ENCODE results near the gene SEMA4G. TPM values are rescaled to one million over a fixed set of nuclear protein-coding genes. Genes with fewer than 3 reads are reported as not detected.
A peak's percentile ranks its signal among the peaks of the same experiment; 100 is the strongest.
"Not testable (repeated sequence)": the region's sequence is repeated elsewhere in the genome, so short reads cannot be mapped to it uniquely, and the experiment has no call there.

Gene SEMA4G
- total RNA-seq, 1 donor from 2014 or later: 0.86 TPM

DNA sequence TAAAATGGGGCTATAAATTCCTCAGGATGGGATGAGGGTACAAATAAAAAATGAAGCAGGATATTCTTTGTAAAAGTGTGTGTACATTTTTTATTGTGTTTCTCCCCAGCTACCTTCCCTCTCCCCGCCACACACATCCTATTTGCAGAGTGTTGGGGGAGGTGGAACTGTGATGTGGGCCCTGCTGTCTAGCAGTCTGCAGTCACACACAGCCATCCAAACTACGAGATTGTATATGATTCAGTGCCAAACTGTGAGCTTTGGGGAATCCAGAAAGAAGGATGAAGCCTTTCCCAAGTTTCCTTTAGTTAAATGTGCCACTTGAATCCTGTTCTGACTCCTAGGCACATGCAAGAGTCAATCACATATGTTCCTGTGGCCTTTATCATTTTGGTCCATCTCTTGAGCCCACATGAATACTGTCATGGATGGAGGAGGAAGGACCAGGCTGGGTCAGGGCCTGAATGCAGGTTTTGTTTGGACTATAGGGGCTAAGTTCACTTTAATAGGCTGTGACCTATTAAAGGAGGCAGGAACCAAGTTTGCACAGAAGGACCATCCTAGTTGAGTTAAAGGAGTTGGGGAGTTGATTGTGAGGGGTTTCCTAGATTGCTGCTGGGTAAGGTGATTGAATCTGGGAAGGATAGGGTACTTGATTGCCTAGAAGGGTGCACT lies 1.1 kb upstream of the SEMA4G start:
- intact Hi-C loops (cut with DNase I): no loop called here
- ATAC-seq (ENCODE audit: poor library complexity) (no peak), DNase-seq (no peak)

DNA sequence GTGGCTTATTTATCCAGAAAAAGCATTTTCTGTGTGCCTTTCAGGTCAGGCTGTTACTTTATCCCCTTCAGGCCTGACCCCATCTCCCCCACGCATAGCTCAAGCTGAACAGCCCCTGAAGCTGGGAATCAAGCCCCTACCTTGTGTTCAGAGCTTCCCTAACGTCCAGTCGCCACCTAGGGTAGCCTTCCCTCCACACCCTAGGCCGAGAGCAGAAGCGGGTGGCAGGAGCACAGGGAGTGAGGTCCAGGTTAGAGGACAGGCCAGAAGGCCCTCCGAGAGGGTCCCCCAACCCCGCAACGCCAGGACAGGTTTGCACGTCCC lies 479 bp upstream of the SEMA4G start:
- ATAC-seq (ENCODE audit: poor library complexity) (peak; percentile 33), DNase-seq (no peak)
- intact Hi-C loops (cut with DNase I): no loop called here

DNA sequence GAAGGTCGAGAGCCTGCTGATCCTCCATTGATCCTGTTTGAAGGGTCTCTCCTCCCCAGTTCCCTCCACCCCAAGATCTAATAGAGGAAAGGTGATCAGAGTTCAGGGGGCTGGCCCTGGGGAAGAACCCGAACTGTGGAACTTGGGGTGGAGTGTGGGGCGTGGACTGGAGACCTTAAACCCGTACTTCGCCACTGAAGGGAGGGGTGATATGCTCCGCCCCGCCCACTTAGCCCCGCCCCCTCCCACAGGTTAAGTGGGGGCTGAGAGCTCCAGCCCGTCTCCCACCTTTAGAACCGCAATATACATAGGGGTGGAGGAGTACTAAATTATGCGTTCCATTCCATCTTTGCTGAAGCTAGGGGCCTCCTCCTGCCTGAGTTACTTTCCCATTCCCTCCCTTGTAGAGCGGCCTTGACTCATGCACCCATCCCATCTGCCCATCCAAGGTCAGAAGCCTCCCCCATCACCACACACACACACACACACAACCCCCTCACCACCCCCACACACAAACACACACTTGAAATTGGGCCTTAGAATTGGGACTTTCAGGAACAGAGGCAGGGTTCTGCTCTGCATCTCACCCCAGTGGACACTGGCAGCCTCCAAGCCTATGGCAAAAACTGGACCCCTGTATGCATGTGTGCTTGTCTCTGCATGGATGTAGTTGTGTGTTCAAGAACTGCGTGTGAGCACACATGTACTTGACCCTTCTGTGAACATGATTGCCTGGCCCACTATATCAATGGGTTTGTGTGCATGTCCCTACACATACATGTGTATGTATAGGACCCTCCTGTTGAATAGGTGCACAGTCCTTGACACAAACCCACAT lies 991 bp downstream of the SEMA4G start:
- intact Hi-C loops (cut with DNase I): no loop called here
- peak; percentile 45 for ATAC-seq (ENCODE audit: poor library complexity)
- DNase-seq: no peak

DNA sequence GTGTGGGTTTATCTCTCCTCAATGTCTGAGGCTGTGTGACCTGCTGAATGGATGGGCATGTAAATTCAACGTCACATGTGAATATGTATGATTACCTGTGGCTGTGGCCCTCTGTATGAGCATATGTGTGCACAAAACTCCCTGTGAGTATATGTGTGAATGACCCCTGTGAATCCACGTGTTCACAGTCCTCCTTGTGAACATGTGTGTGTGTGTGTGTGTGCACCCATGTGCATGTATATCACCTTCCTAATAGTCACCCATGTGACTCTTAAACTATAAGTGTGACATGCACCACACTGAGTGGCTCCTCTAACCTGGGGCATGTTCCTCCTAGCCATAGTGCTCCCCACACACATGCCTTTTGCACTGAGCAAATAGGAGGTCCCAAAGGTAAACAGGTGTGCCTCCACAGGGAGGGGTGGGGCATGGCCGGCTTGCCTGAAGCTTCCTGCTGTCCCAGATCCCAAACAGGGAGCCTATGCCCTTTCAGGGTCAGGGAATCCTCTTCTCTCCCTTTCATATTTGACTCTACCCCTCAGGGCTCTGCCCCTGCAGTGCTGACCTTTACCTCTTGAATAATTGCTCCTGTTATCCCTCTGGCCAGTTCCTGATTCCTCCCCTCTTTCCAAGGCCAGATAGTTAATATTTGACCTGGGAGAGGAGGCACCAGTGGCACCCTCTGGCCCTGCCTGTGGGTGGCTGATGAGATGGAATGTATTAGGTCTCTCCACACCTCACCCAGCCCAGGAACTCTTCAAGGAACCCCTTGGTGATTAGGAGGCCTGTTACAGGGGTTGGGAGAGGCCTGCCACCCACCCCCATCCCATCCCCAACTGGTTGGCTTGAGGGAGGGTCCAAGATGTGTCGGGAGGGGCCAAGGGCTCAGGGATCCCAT lies 1.9 kb downstream of the SEMA4G start:
- no peak for DNase-seq
- intact Hi-C loops (cut with DNase I): no loop called here
- ATAC-seq (ENCODE audit: poor library complexity): no peak

DNA sequence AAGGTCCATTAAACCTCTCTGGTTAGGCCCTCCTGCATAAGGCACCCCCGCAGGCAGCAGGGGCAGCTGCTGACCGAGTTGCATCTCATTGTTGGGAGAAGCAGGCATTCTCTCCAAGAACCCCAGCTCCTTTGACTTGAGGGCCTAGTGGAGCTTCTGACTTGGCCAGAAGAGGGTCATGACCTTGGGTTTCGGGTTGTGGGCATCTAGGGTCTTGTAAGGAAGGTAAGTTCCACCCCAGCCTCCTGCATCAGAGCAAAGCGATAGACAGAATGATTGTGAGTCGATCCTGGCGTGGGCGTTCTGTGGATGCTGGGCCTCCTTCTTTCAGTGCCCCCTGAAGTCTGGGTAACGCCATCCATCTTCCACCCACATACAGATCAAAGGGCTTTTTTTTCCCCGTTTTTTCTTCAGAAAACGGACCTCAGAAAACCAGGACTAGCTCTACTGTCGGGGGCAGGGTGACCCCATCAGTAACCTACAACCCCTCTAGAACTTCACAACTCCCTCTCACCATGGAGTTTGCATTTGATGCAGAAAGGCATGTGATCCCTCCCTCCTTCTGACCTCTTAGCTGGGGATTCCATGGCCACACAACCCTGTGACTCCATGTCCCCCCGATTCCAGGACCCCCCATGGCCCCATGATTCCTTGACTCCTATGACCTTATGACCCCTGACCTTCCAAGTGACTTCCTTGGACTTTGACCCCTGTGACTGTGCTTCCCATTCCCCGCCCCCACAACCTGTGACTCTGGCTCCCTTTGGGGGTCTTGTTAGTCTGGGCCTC lies 3.0 kb downstream of the SEMA4G start:
- ATAC-seq (ENCODE audit: poor library complexity): no peak
- no peak for DNase-seq
- intact Hi-C loops (cut with DNase I): no loop called here

DNA sequence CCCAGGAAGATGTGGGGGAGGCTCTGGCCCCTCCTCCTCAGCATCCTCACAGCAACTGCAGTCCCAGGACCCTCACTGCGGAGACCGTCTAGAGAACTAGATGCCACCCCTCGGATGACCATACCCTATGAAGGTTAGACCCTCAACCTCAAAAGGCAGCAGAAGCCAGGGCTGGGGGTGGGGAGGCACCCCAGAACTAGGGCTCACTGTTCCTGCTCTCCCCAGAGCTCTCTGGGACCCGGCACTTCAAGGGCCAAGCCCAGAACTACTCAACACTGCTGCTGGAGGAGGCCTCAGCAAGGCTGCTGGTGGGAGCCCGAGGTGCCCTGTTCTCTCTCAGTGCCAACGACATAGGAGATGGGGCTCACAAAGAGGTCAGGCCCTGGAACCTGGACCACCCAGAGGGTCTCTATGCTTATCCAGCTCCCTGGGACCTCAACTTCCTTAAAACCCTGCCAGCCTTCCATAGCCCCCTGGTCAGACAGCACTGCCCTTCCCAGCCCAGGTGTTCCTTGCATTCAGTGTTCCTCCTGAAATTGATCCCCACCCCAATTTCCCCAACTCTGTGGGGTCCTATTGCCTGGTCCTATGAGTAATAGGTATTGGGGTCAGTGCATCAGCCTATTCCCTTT lies 3.7 kb downstream of the SEMA4G start:
- DNase-seq: no peak
- intact Hi-C loops (cut with DNase I): no loop called here
- no peak for ATAC-seq (ENCODE audit: poor library complexity)

DNA sequence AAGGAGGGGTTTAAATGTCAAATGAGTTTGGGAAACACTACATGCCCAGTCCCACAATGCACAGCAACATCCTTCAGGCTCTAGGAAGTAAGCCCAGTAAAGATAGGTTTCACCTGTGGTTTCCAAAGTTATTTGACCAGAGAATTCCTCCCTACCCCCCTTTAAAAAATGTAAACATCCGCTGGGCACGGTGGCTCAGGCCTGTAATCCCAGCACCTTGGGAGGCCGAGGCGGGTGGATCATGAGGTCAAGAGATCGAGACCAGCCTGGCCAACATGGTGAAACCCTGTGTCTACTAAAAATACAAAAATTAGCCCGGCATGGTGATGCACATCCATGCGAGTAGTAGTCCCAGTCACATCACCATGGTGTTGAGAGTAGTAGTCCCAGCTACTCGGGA lies 6.1 kb downstream of the SEMA4G start:
- ATAC-seq (ENCODE audit: poor library complexity); intact Hi-C loops (cut with DNase I); DNase-seq: not testable (repeated sequence)

DNA sequence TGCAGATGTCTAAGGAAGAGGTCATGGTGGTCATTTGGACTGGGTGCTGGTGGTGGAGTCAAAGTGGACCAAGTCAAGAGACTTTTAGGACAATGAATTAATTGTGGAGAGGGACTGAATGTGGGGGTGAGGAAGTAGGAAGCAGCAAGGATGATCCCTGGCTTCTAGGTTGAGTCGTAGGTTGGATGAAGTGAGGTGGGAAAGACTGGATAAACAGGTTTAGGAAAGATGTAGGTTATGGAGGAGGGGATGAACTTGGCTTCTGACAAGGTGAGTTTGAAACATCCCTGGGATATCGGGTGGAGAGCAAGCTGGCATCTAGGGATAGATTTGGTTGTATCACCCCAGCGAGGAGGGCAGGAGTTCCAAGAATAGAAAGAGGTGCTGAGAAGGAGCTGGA lies 7.6 kb downstream of the SEMA4G start:
- intact Hi-C loops (cut with DNase I): no loop called here
- ATAC-seq (ENCODE audit: poor library complexity) (no peak), DNase-seq (no peak)

DNA sequence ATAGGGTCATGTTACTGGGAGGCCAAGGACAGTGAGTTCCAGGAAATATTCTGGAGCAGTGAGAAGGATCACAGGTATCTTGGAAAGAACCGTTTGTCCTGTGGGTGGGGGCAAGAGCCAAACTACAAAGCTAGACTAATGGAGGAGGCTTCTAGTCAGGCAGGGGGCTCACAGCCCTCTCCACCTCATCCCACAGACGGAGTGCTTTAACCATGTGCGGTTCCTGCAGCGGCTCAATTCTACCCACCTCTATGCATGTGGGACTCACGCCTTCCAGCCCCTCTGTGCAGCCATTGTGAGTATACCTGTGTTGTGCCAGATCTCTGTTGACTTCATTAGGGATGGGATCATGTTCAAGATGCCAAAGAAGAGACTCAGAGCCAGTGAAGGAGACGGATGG lies 8.1 kb downstream of the SEMA4G start:
- DNase-seq (no peak), ATAC-seq (ENCODE audit: poor library complexity) (no peak)
- intact Hi-C loops (cut with DNase I): no loop called here

DNA sequence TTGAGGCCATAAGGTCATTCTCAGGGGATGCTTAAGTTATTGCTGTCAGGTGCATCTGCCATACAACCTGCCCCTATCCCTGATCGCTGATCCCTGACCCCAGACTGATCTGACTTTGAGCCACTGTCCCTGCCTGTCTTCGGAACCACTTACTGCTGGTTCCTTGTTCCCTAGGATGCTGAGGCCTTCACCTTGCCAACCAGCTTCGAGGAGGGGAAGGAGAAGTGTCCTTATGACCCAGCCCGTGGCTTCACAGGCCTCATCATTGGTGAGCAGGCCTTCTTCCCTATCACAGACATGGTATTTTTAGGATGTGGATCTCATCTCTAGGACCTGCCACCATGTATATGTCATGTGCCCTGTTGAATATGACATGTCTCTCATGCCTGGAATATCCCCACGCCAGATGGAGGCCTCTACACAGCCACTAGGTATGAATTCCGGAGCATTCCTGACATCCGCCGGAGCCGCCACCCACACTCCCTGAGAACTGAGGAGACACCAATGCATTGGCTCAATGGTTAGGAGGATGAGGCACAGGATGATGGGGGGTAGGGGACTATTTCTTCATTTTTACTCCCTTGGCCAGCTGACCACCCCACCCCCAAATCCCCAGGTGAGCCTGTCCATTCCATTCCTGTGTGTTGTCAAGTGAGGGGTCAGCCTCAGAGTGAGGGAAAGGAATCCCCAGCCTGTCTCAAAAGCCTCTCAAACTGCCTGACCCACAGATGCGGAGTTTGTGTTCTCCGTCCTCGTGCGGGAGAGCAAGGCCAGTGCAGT lies 9.0 kb downstream of the SEMA4G start:
- intact Hi-C loops (cut with DNase I): no loop called here
- no peak for ATAC-seq (ENCODE audit: poor library complexity)
- no peak for DNase-seq

DNA sequence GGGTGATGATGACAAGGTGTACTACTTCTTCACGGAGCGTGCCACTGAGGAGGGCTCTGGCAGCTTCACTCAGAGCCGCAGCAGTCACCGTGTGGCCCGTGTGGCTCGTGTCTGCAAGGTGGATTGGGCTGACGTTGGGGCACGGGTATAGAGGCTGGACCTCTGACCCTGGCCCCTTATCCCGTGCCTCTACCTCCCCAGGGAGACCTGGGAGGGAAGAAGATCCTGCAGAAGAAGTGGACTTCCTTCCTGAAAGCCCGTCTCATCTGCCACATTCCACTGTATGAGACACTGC lies 9.5 kb downstream of the SEMA4G start:
- DNase-seq (no peak), ATAC-seq (ENCODE audit: poor library complexity) (no peak)
- intact Hi-C loops (cut with DNase I): no loop called here

DNA sequence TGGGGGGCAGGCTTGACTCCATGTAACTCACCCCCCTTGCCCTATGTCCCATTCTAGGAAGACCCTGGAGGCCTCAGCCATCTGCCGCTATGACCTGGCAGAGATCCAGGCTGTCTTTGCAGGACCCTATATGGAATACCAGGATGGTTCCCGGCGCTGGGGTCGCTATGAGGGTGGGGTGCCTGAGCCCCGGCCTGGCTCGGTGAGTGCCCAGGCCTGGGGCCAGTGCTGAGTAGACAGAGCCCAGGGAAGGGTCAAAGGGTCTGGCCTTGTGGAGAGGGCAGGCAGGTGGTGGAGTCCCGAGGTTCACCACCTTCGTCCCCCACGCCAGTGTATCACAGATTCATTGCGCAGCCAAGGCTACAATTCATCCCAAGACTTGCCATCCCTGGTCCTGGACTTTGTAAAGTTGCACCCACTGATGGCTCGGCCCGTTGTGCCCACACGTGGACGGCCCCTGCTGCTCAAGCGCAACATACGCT lies 10.5 kb downstream of the SEMA4G start:
- intact Hi-C loops (cut with DNase I): no loop called here
- DNase-seq: no peak
- no peak for ATAC-seq (ENCODE audit: poor library complexity)

DNA sequence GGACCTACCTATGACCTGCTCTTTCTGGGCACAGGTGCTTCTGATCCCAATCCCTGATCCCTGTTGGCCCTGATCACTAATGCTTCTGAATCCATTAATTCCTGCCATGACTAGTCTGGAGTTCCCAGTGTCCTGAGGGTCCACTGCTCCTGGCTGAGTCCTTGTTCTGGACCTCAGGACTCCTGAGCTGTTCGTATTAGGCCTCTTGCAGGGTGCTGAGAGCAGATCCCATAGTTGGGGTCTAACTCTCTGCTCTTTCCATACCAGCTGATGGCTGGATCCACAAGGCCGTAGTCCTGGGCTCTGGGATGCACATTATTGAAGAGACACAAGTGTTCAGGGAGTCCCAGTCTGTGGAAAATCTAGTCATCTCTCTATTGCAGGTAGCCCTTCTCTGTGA lies 11.0 kb downstream of the SEMA4G start:
- no peak for DNase-seq
- no peak for ATAC-seq (ENCODE audit: poor library complexity)

DNA sequence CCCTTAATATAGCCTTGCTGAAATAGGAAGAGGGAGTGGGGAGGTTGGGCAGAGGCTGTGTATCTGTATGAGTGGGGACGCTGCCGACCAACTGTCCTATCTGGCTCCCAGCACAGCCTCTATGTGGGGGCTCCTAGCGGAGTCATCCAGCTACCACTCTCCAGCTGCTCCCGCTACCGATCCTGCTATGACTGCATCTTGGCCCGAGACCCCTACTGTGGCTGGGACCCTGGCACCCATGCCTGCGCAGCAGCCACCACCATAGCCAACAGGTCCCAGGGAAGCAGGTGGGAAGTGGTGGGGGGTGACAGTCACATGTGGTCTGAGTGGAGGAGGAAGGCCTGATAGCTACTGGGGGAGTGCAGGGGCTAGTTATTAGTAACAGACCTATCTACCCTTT lies 11.4 kb downstream of the SEMA4G start:
- ATAC-seq (ENCODE audit: poor library complexity): no peak
- intact Hi-C loops (cut with DNase I): no loop called here
- no peak for DNase-seq

More for the DNA sequence above, 11.0 kb downstream of the SEMA4G start:
- intact Hi-C loops (cut with DNase I): no loop called here

DNA sequence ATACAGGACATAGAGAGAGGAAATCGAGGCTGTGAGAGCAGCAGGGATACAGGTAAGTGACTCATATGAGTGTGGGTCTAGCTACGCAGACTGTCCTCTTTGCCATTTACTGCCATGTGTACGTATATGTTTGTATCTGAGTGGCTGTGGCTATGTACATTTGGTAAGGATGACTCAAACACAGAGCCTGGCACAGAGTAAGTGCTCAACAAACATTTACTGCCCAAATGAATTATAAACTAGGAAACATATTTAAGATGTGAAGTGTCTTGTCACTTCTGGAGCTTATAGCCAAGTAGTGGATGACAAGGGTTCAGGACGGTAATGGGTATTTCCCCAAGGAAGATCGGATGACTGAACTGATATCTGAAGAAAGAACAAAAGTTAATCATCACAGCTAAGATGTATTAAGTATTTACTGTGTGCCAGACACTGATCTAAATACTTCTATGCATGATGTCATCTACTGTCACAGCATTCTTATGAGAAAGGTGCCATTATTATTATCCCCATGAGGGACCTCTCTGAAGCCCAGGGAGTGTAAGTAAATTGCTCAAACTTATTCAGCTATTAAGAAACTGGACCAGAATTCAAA lies 12.0 kb downstream of the SEMA4G start:
- DNase-seq: no peak
- ATAC-seq (ENCODE audit: poor library complexity): no peak
- intact Hi-C loops (cut with DNase I): no loop called here

DNA sequence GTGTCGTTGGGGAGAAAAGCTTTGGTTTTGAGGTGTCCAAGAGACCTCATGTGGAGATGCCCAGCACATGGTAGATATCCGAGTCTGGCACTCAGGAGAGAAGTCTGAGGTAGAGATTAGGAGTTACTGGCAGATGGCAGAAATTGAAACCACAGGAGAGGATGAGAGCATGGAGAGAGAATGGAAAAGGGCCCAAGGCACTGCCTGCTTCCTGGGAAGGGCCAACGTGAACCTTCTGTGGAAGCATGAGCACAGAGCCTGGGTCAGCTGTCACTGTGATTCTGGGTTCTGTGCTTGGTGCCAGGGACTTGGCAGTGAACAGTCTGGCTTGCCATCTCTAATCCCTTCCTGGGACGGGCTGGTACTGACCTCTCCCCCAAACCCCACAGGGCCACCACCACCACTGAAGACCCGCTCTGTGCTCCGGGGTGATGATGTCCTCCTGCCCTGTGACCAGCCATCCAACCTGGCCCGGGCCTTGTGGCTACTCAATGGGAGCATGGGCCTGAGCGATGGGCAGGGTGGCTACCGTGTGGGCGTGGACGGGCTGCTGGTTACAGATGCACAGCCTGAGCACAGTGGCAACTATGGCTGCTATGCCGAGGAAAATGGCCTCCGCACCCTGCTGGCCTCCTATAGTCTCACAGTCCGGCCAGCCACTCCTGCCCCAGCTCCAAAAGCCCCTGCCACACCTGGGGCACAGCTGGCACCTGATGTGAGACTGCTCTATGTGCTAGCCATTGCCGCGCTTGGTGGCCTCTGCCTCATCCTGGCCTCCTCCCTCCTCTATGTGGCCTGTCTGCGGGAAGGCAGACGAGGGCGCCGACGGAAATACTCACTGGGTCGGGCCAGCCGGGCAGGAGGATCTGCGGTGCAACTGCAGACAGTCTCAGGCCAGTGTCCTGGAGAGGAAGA lies 13.9 kb downstream of the SEMA4G start:
- ATAC-seq (ENCODE audit: poor library complexity): no peak
- intact Hi-C loops (cut with DNase I): no loop called here
- no peak for DNase-seq
